Daoy (cell line): ENCODE measurements around the gene SUN3. TPM values are rescaled to one million over a fixed set of nuclear protein-coding genes. Genes with fewer than 3 reads are reported as not detected.
A peak's percentile ranks its signal among the peaks of the same experiment; 100 is the strongest.

ENCODE experiments used
- DNase-seq: peaks from one replicate; pipeline ENCODE4 v3.0.0-alpha.2; 2015; ENCODE audit warnings: low read depth
- total RNA-seq: library from RNA; depleted of rRNA; stranded (reverse); fragments of >200 nt; shearing (Covaris generic); gene quantifications from 2 replicates; pipeline ENCODE4 v1.2.3, GENCODE V29; 2014; rRNA removed

SUN3 gene, protein sequence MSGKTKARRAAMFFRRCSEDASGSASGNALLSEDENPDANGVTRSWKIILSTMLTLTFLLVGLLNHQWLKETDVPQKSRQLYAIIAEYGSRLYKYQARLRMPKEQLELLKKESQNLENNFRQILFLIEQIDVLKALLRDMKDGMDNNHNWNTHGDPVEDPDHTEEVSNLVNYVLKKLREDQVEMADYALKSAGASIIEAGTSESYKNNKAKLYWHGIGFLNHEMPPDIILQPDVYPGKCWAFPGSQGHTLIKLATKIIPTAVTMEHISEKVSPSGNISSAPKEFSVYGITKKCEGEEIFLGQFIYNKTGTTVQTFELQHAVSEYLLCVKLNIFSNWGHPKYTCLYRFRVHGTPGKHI
- total RNA-seq, result not detected in 2 replicates

DNA sequence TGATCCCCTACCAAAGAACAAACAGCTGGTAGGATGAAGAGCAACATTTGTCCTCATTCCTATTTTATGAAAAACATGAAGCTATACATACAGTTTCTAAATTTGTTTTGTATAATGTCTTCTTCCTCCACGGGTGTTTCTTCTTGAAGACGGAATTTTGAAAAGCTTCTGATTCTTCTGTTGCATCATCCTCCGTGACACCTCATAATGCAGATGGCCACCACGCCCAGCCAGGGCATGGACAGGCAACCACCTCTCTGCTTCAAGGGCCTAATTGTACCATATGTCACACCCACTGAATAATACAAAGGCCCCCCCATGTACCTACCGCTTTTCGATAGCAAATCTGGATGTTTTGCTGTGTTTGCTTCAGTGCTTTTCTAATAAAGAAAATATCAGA is at the start of gene SUN3:
Gene SUN3, minus strand, starts transcription at position 170 of the 400 bp plus-strand sequence. Its CDS starts 169 bp downstream, at position 1.
- DNase-seq, result no peak

DNA sequence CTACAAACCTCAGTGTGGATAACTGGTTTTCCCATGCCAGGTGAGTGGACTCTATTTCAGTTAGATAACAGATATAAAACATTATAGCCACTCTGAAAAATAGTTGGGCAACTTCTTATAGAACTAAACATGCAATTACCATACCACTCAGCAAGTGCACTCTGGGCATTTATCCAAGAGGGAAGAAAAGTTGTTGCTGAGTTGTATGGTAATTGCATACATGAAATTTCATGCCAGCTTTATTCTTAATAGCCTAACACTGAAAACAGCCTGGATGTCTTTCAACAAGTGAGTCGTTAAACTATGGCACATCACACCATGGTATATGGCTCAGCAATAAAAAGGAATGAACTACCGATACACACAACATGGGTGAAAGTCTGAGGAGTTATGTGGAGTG is 49.6 kb upstream of the SUN3 start:
- DNase-seq, result no peak

DNA sequence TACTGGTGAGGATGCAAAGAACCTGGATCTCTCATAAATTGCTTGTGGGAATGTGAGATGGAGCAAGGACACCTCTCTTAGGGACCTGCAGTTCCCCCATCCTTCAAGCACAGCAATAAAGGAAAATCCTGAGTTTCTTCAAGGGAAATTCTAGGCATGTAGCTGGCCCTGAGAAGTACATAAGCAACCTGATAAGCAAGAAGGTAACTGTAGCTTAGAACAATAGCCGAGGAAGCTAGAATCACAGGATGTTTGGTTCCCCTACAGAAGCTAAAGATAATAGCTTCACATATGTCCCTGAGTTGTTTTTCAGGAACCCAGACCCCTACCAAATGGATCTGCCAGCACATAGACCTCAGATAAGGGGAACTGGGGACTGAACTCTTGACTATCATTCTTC is 48.5 kb upstream of the SUN3 start:
- no peak for DNase-seq

DNA sequence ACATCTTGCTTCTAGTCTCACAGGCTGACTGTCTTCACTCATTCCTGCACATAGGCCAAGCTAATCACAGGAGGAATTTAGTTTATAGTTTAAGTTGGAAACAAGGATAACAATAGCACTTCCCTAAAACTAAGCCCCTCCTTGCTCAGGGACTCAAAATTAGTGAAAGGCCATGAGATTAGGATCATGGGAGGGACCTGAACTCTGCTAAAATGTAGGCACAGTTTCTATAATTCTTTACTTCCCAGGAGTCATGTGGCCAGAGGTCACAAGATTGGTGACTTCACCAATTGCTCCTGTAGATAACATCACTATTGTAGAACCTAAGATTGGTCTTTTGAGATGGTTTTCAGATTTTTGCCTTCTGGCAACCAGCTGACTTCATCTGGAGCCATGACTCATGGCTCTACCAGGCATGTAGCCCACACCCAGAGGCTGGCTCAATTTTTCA is 45.3 kb upstream of the SUN3 start:
- no peak for DNase-seq

DNA sequence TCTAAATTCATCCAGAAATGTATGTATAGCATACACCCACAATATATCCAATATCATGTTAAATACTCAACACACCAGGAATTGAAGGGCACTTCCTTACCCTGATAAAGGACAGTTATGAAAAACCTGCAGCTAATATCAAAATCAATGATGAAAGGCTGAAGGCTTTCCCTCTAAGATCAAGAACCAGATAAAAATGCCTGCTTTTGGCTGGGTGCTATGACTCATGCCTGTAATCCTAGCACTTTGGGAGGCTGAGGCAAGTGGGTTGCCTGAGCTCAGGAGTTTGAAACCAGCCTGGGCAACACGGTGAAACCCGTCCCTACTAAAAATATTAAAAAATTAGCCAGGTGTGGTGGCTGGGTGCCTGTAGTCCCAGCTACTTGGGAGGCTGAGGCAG is 38.6 kb upstream of the SUN3 start:
- no peak for DNase-seq

DNA sequence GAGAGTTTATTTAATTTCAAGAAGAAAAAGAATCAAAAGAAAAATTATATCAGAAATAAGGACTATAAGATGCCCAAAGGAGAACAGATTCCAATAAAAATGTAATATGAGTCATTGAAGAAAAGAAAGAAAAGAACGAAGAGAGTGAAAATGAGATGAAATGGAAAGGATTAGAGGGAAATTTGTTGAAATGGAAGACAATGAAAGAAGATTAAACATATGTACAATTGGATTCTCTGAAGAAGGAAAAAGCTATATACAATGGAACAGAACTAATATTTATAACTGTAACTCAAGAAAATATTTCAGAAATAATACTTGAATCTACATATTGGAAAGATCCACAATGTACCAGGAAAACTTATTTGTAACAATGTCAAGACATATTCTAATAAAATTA is 35.1 kb upstream of the SUN3 start:
- DNase-seq, result no peak

DNA sequence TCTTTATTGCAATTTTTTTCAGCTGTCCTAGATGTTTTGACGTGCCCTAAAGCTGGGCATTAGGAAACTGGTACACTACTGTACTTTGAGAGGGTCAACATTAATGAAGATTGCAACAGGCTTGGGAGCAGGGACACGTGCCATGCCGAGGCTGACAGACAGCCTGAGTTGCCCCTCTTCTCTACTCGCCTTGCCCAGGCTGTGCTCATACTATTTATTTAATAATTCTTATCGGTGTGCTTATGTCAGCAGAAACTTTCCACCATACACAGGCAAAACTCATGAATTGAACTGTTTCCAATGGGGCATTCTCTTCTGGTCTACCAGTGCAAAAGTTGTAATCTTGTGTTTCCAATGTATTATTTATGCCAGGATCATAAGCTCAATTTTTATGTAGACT is 30.8 kb upstream of the SUN3 start:
- DNase-seq, result no peak

DNA sequence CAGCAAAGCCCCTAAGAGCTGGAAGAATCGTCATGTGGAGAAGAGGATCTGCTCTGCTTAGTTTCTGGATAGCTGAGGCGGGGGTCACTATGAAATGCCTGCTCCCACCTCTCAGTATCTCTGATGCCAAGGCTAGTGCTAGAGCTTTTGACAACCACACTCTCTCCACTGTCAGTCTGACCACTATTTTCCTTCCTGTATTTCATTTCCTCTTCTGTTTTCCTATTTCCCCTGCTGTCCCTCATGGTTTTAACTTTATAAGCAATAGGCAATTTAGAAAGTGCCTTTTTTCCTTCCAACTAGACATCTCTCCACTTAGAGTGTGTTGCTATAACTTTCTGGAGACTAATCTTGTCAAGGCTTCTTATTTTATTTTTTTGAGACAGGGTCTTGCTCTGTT is 30.1 kb upstream of the SUN3 start:
- DNase-seq, result no peak

DNA sequence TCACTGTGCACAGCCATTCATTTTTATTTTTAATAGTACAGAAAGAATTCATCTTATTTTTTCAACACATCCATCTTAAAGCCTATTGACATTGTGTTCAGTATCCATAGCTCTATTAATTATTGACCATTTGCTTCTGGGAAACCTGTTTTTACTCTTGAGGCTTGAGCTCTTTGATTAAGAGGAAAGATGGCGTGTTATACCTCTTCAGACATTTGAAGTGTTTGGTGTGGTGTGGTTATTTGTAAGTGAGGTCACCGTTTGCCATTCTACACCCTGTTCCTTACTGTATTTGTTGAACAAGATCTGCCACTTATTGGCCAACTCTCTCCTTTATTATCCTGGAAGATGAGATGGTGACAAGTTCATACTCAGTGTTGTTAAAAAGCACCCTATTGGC is 24.8 kb upstream of the SUN3 start:
- no peak for DNase-seq

DNA sequence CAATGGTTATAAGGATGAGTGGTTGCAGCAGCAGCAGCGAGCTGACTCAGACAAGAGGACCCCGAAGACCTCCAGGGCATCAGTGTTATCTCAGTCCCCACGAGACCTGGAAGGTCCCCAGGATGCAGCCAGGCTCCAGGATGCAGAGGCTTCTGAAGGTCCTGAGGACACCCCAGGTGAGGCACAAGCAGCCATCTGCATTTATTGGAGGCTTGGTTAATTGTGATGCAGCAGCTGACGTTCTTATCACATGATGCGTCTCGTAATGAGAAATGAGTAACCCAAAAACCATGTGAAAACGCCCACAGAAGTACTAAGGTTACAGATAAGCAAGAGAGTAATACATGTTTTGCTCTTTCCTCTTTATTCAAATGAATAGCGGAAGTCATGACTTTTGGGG is 23.8 kb upstream of the SUN3 start:
- peak; percentile 89 for DNase-seq

DNA sequence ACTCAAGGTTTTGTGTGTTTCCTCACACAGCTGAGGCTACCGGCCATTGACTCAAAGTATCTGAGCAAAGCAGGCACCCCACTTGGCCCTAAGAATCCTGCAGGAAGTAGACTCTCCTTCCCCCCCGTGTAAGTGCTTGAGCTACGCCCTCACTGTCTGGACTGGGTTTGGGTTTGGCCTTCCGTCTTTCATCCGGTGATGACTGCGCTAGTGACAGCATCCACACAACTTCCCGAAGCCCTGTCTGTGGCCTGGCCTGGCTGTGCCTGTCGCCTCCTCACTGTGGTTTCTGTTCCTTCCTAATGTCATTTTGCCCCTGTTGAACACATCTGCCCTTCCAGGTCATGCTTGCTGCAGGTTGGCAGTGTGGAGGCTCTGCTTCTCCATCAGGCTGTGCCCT is 20.9 kb upstream of the SUN3 start:
- DNase-seq, result no peak

DNA sequence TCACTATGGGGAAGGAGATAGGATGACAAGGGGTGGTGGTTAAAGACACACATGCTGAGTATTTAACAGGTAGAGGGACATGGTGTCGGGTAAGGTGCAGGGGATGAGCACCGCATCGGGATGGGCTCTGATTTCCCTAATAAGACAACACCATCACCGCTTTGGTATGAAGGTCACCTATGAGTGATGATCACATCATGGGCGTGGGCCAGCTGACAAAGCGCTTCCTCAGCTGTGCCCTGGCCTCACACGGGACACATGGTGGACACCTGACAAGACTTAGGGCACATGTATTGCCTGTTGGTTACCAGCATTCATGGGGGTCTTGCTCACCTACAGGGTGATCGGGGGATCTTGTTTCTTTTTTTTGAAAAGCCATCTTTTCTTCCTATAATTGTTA is 19.2 kb upstream of the SUN3 start:
- DNase-seq, result peak; percentile 23

DNA sequence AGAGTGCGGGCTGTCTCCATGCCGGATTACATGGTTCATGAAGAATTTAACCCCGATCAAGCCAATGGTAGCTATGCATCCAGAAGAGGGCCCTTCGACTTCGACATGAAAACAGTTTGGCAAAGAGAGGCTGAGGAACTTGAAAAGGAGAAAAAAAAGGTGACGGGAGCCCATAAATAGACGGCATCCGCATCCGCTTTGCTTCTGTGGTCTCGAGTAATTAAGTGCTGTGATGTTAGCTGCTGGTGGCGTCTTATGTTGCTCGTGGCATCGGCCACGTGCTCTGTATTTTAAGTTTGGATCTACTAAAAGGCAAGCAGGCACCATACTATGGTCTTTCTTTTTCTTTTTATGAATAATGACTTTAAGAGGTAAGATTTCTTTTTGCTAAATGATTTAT is 17.6 kb upstream of the SUN3 start:
- DNase-seq, result no peak

DNA sequence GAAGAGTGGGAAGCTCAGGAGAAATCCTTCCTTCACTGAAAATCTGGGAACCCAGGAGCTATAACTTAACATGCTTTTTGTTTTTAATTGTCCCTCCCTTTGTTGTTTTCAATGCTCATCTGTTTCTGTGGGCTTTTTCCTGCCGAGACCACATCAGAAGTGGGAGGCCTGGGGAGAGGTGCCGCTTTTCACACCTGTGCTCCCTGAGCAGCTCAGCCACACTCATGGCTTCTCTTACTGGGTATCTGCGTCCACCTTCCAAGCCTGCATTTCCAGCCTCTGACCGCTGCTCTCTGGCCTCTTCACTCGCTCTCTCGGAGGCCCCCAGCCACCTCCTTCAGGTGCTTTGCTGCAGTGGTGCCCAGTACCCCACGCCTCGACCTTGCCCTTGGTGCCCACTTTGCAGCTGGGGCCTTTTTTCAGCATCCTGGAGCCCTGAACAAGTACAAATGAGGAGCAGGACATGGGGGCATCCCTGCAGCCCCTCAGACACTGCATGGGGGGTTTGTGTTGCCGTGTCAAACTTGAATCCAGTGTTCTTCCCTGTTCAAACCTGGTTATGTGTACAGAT is 16.4 kb upstream of the SUN3 start:
- no peak for DNase-seq

DNA sequence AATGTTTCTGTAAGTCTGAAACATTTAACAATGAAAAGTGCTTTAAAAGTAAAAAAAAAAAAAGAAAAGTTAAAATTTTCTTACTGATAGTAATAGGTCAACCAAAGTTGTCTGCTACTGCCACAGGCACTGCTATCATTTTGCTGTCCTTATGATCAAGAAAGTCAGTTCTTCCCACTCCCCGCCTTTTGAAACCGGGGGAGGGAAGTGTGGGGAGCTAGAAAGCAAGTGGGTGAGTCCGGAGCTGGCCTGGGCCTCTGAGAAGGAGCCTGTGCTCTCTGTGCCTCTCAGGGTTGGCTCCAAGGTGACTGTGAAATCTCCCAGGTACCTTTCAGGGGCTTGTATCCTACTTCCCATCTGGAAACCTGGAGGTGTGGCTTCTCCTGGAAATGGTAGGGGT is 13.7 kb upstream of the SUN3 start:
- DNase-seq, result no peak

DNA sequence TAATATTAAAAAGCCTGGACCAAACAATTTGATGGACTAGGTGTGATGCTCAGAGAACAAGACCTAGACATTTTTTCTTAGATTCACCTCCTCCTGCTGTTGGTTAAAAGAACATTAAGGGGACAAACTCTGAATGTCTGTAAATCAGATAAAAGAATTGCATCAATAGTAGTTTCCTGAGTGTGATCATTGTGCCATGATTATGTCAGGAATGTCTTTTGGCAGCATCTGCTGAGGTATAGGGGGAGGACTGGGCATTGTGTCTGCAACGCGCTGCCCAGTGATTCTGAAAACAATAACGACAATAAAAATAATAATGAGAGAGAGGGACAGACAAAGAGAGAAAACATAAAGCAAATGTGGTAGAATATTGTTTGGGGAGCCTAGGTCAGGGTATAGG is 13.3 kb upstream of the SUN3 start:
- DNase-seq, result peak; percentile 52

DNA sequence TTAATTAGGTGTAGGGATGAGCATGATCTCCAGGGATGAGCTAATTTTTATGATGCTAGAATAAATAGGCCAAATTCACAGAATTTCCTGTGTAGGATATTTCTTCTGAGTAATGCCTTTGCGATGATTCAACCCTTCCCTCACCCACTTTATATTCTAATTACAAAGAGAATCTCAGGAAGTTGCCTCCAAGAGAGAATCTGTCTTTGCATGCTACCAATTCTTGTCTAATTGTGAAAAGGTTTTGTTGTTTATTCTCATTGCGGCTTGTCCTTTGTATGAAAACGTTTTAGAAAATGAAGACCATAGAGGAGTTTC is 12.7 kb upstream of the SUN3 start:
- peak; percentile 74 for DNase-seq

DNA sequence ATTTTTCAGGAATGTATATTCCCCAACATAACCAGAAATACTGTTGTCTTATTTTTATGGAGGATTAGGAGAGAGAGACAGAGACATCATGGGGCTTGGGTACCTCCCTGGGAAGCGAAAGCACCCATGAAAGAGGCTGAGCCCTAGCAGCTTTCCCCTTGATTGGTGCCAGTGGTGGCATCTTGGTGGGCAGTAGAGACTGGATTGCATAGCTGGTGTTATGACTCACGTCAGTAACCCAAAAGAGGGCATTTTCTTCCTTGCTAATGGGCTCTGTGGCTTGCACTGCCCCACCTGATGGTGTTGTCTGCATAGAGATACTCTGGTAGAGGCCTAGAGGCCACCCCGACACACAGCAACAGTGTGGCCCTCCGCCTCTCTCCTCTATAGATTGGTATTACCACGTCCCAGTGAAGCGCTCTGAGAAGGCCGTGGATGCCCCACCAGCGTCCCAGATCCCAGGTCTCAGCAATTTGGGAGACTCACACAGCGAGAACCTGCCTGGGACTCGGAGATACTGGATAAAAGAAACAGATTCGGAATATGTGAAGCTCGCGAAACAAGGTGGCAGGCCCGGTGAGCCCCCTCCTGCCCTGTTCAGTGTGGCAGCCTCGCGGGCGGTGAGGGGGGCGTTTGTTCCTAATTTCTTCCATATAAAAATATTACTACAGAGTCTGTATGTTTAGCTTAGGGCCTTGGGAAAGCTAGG is 12.2 kb upstream of the SUN3 start:
- DNase-seq, result peak; percentile 73

DNA sequence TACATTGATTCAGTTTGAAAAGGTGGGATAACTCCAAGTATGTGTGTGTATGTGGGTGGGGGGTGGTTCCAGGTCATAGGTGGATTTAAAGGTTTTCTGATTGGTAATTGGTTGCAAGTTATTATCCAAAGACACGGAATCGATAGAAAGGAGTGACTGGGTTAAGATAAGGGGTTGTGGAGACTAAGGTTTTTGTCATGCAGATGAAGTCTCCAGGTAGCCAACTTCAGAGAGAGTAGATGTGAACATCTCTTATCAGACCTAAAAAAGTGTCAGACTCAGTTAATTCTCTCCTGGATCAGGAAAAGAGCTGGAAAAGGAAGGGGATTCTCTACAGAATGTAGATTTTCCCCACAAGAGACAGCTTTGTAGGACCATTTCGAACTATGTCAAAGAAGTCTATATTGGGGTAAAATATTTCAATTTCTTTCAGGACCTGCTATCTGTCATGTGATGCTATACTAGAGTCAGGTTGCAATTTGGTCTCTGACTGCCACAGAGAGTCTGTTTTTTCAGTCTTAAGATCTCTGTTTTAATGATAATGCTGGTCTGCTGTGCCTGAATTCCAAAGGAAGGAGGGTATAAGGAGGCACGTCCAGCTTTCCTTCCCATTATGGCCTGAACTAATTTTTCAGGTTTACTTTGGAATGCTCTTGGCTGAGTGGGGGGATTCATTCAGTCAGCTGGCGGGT is 10.1 kb upstream of the SUN3 start:
- DNase-seq, result no peak

DNA sequence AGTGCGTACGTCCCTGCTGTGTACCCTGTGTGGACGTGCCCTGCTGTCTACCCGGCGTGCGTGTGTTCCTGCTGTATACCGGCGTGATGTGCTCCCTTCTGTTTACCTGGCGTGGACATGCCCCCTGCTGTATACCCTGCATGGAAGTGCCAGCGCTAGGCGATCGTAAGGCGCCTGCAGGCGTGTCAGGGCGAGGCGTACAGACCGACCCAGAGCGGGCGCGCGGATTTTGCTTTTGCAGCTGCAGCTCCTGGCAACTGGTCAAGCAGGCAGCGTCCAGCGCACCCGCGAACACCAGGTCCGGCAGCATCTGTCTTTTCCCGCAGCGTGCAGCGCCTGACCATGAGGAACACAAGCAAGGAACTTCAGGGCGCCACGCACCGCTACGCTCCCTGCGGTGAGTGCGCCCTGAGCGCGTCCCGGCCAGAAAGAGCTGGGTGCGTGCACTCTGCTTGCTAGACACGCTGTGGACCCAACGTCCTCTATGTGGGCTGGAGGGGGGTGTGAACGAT is 7.1 kb upstream of the SUN3 start:
- peak; percentile 50 for DNase-seq

DNA sequence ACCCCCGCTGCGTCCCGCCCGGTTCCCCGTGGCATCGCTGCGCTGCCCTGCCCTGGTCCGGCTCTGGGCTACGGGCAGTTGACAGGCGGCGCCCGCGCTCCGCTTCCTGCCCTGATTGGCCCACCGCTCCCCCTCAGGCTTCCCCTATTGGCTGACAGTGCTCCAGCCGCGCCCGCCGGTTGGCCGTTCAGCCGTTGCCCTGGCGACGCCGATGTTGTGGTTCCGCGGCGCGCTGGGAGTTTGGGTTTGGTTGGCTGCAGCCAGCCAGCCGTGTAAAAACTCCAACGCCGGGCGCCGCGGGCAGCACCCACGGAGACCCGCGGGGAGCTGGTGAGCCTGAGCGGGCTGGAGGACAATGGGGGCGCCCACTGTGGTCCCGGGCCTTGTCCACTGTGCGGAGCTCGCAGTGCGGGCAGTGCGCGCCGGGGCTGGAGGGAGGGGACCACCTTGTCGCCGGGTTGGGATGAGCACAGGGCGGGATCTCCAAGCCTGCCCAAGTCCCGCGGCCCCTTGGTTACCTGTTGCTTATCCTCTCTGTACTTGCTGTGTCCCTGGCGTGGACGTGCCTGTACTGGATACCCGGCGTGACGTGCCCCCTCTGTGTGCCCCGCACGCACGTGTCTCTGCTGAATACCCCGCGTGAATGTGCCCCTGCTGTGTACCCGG is 6.5 kb upstream of the SUN3 start, which contains the start of gene C7orf57:
Gene C7orf57, plus strand, starts transcription at position 243 of the 666 bp plus-strand sequence. CDS start 766 bp downstream, outside the sequence.
- DNase-seq, result peak; percentile 99

DNA sequence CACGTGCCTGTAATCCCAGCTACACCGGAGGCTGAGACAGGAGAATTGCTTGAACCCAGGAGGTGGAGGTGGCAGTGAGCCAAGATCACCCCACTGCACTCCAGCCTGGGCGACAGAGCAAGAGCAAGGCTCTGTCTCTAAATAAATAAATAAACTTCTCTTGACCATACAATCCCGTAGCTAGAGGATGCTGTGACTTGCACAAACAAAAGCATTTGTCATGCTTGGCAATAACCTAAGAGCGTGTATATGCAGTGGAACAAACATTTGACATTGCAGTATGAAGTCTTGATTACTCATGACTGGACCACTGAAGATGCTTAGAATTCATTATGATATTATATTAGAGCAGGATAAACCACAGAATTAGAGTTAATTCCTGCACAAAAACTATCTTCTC is 5.0 kb upstream of the SUN3 start:
- DNase-seq, result no peak
